CD4-positive, alpha-beta T cell treated with Interleukin-10 for 1 hour (primary cell): ENCODE data around the gene UPK3BL1.
"Not testable (repeated sequence)": the region's sequence is repeated elsewhere in the genome, so short reads cannot be mapped to it uniquely, and the experiment has no call there.

Experiments
- DNase-seq: peaks from one replicate; pipeline ENCODE4 v3.0.0-alpha.2; 2020

UPK3BL1 gene

GRCh38 chr7:102642691-102643090 lies at the start of gene UPK3BL1:
TSS of gene UPK3BL1 (minus strand) at chr7:102642791. CDS start at chr7:102642741, 50 bp downstream.
- DNase-seq = not testable (repeated sequence)

GRCh38 chr7:102690602-102691001 lies 48.0 kb upstream of the UPK3BL1 start:
- not testable (repeated sequence) for DNase-seq

GRCh38 chr7:102689436-102690282 lies 47.1 kb upstream of the UPK3BL1 start:
- DNase-seq = not testable (repeated sequence)

GRCh38 chr7:102688299-102689036 lies 45.9 kb upstream of the UPK3BL1 start:
- not testable (repeated sequence) for DNase-seq

- not testable (repeated sequence) for DNase-seq
Measured at GRCh38 chr7:102682560-102682959, 40.0 kb upstream of the UPK3BL1 start.

- not testable (repeated sequence) for DNase-seq
Measured at GRCh38 chr7:102680780-102681179, 38.2 kb upstream of the UPK3BL1 start.

- not testable (repeated sequence) for DNase-seq
Measured at GRCh38 chr7:102675545-102675944, 33.0 kb upstream of the UPK3BL1 start.

GRCh38 chr7:102673447-102674067 lies 31.0 kb upstream of the UPK3BL1 start:
- not testable (repeated sequence) for DNase-seq

- not testable (repeated sequence) for DNase-seq
Measured at GRCh38 chr7:102671956-102672307, 29.3 kb upstream of the UPK3BL1 start.

- peak; percentile 98 for DNase-seq
Measured at GRCh38 chr7:102671166-102671955, 28.8 kb upstream of the UPK3BL1 start, which contains the start of gene POLR2J2. TSS of gene POLR2J2 (minus strand) at chr7:102671663. CDS start at chr7:102671601, 62 bp downstream.

GRCh38 chr7:102667523-102667922 lies 24.9 kb upstream of the UPK3BL1 start:
- not testable (repeated sequence) for DNase-seq

GRCh38 chr7:102666850-102667249 lies 24.3 kb upstream of the UPK3BL1 start:
- not testable (repeated sequence) for DNase-seq

GRCh38 chr7:102664765-102665164 lies 22.2 kb upstream of the UPK3BL1 start:
- not testable (repeated sequence) for DNase-seq

- DNase-seq = not testable (repeated sequence)
Measured at GRCh38 chr7:102649924-102650323, 7.3 kb upstream of the UPK3BL1 start, which contains the start of gene SPDYE2B. TSS of gene SPDYE2B (plus strand) at chr7:102650319. CDS start at chr7:102652349, 2,030 bp downstream.

GRCh38 chr7:102647813-102648212 lies 5.2 kb upstream of the UPK3BL1 start:
- DNase-seq = not testable (repeated sequence)

- DNase-seq = not testable (repeated sequence)
Measured at GRCh38 chr7:102643404-102643803, 813 bp upstream of the UPK3BL1 start.

- DNase-seq = not testable (repeated sequence)
Measured at GRCh38 chr7:102638848-102639247, 3.7 kb downstream of the UPK3BL1 start.

GRCh38 chr7:102636956-102637355 lies 5.6 kb downstream of the UPK3BL1 start:
- DNase-seq = not testable (repeated sequence)

- DNase-seq = not testable (repeated sequence)
Measured at GRCh38 chr7:102635354-102635753, 7.2 kb downstream of the UPK3BL1 start.

GRCh38 chr7:102634299-102634698 lies 8.3 kb downstream of the UPK3BL1 start:
- DNase-seq = not testable (repeated sequence)

- DNase-seq = not testable (repeated sequence)
Measured at GRCh38 chr7:102630622-102631021, 12.0 kb downstream of the UPK3BL1 start.
